Mesenchymal stem cell (in vitro differentiated cells and primary cell): ENCODE results near the gene MINDY4.
A peak's percentile ranks its signal among the peaks of the same experiment; 100 is the strongest.

Experiments
- DNase-seq: peaks from one replicate; pipeline ENCODE4 v3.0.0-alpha.2; 2013
- H2AFZ ChIP-seq: one replicate; pipeline ENCODE4 v1.6.1; 2013; ENCODE audit warnings: low read depth, mild to moderate bottlenecking, control low read depth, inconsistent platforms, low read length, moderate library complexity
- H2AK5ac ChIP-seq: 2 replicates; pipeline ENCODE4 v1.6.1; 2013; ENCODE audit warnings: low read length, moderate library complexity, mild to moderate bottlenecking, inconsistent platforms; ENCODE audit not compliant: severe bottlenecking
- H2BK120ac ChIP-seq: one replicate; pipeline ENCODE4 v1.6.1; 2013; ENCODE audit warnings: low read depth, mild to moderate bottlenecking, inconsistent platforms, low read length, moderate library complexity
- H2BK12ac ChIP-seq, 2 experiments: one replicate each; pipeline ENCODE4 v1.6.1; 2013; ENCODE audit warnings: inconsistent platforms in 2 of 2, low read length in 2 of 2, mild to moderate bottlenecking in 2 of 2, moderate library complexity in 2 of 2, control low read depth in 1 of 2
- H2BK15ac ChIP-seq: one replicate; pipeline ENCODE4 v1.6.1; 2013; ENCODE audit warnings: mild to moderate bottlenecking, low read depth, inconsistent platforms; ENCODE audit not compliant: poor library complexity, severe bottlenecking
- H2BK5ac ChIP-seq: 2 replicates; pipeline ENCODE4 v1.6.1; 2013; ENCODE audit warnings: low read depth, mild to moderate bottlenecking, low read length, control low read depth, inconsistent platforms; ENCODE audit not compliant: poor library complexity, severe bottlenecking
- H3K14ac ChIP-seq, 2 experiments: one replicate each; pipeline ENCODE4 v1.6.1; 2013; ENCODE audit warnings: inconsistent platforms in 2 of 2, low read length in 2 of 2, control low read depth in 1 of 2, mild to moderate bottlenecking in 1 of 2, moderate library complexity in 1 of 2
- H3K18ac ChIP-seq, 2 experiments: one replicate each; pipeline ENCODE4 v1.6.1; 2013; ENCODE audit warnings: inconsistent platforms in 2 of 2, low read length in 2 of 2, control low read depth in 1 of 2, low read depth in 1 of 2, mild to moderate bottlenecking in 1 of 2
- H3K23ac ChIP-seq, 2 experiments: one replicate each; pipeline ENCODE4 v1.6.1; 2013; ENCODE audit warnings: inconsistent platforms in 2 of 2, low read length in 2 of 2, mild to moderate bottlenecking in 2 of 2, moderate library complexity in 2 of 2, control low read depth in 1 of 2
- H3K27ac ChIP-seq: 2 replicates; pipeline ENCODE4 v1.5.1; 2013; ENCODE audit warnings: mild to moderate bottlenecking, moderate library complexity, low read length, control low read depth, inconsistent platforms; ENCODE audit not compliant: poor library complexity, severe bottlenecking
- H3K27me3 ChIP-seq, 2 experiments: 2 replicates each; pipeline versions ENCODE4 v1.6.1 to v1.7.0; 2013; ENCODE audit warnings: low read length in 2 of 2, mild to moderate bottlenecking in 2 of 2, moderate library complexity in 2 of 2, control low read depth in 1 of 2, inconsistent platforms in 1 of 2; ENCODE audit not compliant: control insufficient read depth in 1 of 2, insufficient read depth in 1 of 2
- H3K36me3 ChIP-seq, 2 experiments: 2 replicates each; pipeline versions ENCODE4 v1.6.1 to v1.7.0; 2013; ENCODE audit warnings: low read length in 2 of 2, control low read depth in 1 of 2, inconsistent platforms in 1 of 2, low read depth in 1 of 2, mild to moderate bottlenecking in 1 of 2; ENCODE audit not compliant: insufficient read depth in 2 of 2, control insufficient read depth in 1 of 2
- H3K4ac ChIP-seq, 2 experiments: one replicate each; pipeline ENCODE4 v1.6.1; 2013; ENCODE audit warnings: inconsistent platforms in 2 of 2, low read length in 2 of 2, mild to moderate bottlenecking in 2 of 2, moderate library complexity in 2 of 2, control low read depth in 1 of 2, low read depth in 1 of 2
- H3K4me1 ChIP-seq: 2 replicates; pipeline ENCODE4 v1.6.1; 2013; ENCODE audit warnings: low read depth, low read length, control low read depth; ENCODE audit not compliant: control insufficient read depth, insufficient read depth
- H3K4me2 ChIP-seq: 2 replicates; pipeline ENCODE4 v1.6.1; 2013; ENCODE audit warnings: low read length, mild to moderate bottlenecking, inconsistent platforms; ENCODE audit not compliant: poor library complexity, severe bottlenecking
- H3K4me3 ChIP-seq, 2 experiments: 2 replicates each; pipeline versions ENCODE4 v1.5.1 to v1.7.0; 2013; ENCODE audit warnings: low read length in 2 of 2, mild to moderate bottlenecking in 2 of 2, control low read depth in 1 of 2, low read depth in 1 of 2; ENCODE audit not compliant: insufficient read depth in 1 of 2
- H3K79me1 ChIP-seq: replicated peaks from 2 replicates; pipeline ENCODE4 v1.6.1; 2013; ENCODE audit warnings: mild to moderate bottlenecking, control low read depth, low read length, inconsistent platforms; ENCODE audit not compliant: poor library complexity, severe bottlenecking
- H3K9ac ChIP-seq: 2 replicates; pipeline ENCODE4 v1.7.0; 2013; ENCODE audit warnings: mild to moderate bottlenecking, low read length, moderate library complexity
- H3K9me3 ChIP-seq: 2 replicates; pipeline ENCODE4 v1.7.0; 2013; ENCODE audit warnings: mild to moderate bottlenecking, low read length; ENCODE audit not compliant: control insufficient read depth
- H4K8ac ChIP-seq: one replicate; pipeline ENCODE4 v1.6.1; 2013; ENCODE audit warnings: inconsistent platforms, mild to moderate bottlenecking, low read length, moderate library complexity
- H4K91ac ChIP-seq: one replicate; pipeline ENCODE4 v1.6.1; 2013; ENCODE audit warnings: mild to moderate bottlenecking, low read length, inconsistent platforms
- WGBS: methylation state at CpG from one replicate; pipeline ENCODE4 v1.1.7; 2013; ENCODE audit warnings: mixed read lengths; 5-methylcytosine and 5-hydroxymethylcytosine counted together

The MINDY4 gene

GRCh38 chr7:30736291-30736690 is 34.9 kb upstream of the MINDY4 start:
- Histone ChIP-seq H3K4ac (no peak overlapping the region), H2BK120ac (no peak overlapping the region), H3K9ac (no peak overlapping the region), H4K8ac (no peak overlapping the region), H2BK15ac (no peak overlapping the region), H3K4me3 (no peak overlapping the region), H3K27ac (no peak overlapping the region), H4K91ac (no peak overlapping the region), H3K9me3 (no peaks in the 10 kb centered on the region), H3K79me1 (no peaks in the 10 kb centered on the region), H2BK12ac (no peak overlapping the region), H2AFZ (peak overlapping the region; percentile 30), H3K14ac (no peak overlapping the region), H3K4me1 (peaks cover 4% of the 10 kb centered on the region), H3K27me3 (peaks cover 48 to 83% of the 10 kb centered on the region in 2 experiments), H2AK5ac (no peak overlapping the region), H3K36me3 (no peaks in the 10 kb centered on the region), H3K23ac (no peak overlapping the region), H2BK5ac (no peak overlapping the region), H3K4me2 (no peak overlapping the region), H3K18ac (no peak overlapping the region)
- WGBS = 84% methylated on average over 4 of the region's 4 CpGs
- no peak for DNase-seq

GRCh38 chr7:30738026-30738915 is 32.9 kb upstream of the MINDY4 start:
- no peak for DNase-seq
- no peak overlapping the region for H2BK15ac ChIP-seq
- no peaks in the 10 kb centered on the region for H3K36me3 ChIP-seq
- H2AK5ac ChIP-seq = no peak overlapping the region
- no peak overlapping the region for H2BK12ac ChIP-seq
- H2BK5ac ChIP-seq = no peak overlapping the region
- H3K4me1 ChIP-seq = peaks cover 2% of the 10 kb centered on the region
- no peak overlapping the region for H3K23ac ChIP-seq
- no peak overlapping the region for H3K18ac ChIP-seq
- no peak overlapping the region for H3K4me3 ChIP-seq
- H3K9ac ChIP-seq = no peak overlapping the region
- no peak overlapping the region for H3K14ac ChIP-seq
- peaks cover 34 to 83% of the 10 kb centered on the region in 2 experiments for H3K27me3 ChIP-seq
- H3K4ac ChIP-seq = no peak overlapping the region
- H4K91ac ChIP-seq = no peak overlapping the region
- H2BK120ac ChIP-seq = no peak overlapping the region
- no peak overlapping the region for H3K4me2 ChIP-seq
- H4K8ac ChIP-seq = no peak overlapping the region
- no peak overlapping the region for H2AFZ ChIP-seq
- no peaks in the 10 kb centered on the region for H3K9me3 ChIP-seq
- no peaks in the 10 kb centered on the region for H3K79me1 ChIP-seq
- WGBS = 76% methylated on average over 6 of the region's 6 CpGs
- H3K27ac ChIP-seq = no peak overlapping the region

- WGBS = 94% methylated on average over 2 of the region's 2 CpGs
- H4K91ac ChIP-seq = no peak overlapping the region
- H3K27me3 ChIP-seq = peaks cover 24 to 69% of the 10 kb centered on the region in 2 experiments
- H2BK12ac ChIP-seq = no peak overlapping the region
- H3K4me2 ChIP-seq = no peak overlapping the region
- no peak overlapping the region for H3K4me3 ChIP-seq
- no peaks in the 10 kb centered on the region for H3K36me3 ChIP-seq
- H2AFZ ChIP-seq = no peak overlapping the region
- H3K9me3 ChIP-seq = no peaks in the 10 kb centered on the region
- no peak overlapping the region for H2BK120ac ChIP-seq
- no peak overlapping the region for H3K4ac ChIP-seq
- no peak overlapping the region for H3K23ac ChIP-seq
- peaks cover 6% of the 10 kb centered on the region for H3K4me1 ChIP-seq
- H3K9ac ChIP-seq = no peak overlapping the region
- no peak overlapping the region for H2BK5ac ChIP-seq
- no peak overlapping the region for H4K8ac ChIP-seq
- no peak overlapping the region for H2BK15ac ChIP-seq
- H2AK5ac ChIP-seq = no peak overlapping the region
- no peaks in the 10 kb centered on the region for H3K79me1 ChIP-seq
- DNase-seq = no peak
- no peak overlapping the region for H3K18ac ChIP-seq
- no peak overlapping the region for H3K14ac ChIP-seq
- no peak overlapping the region for H3K27ac ChIP-seq
These were observed 31.5 kb upstream of the MINDY4 start for GRCh38 chr7:30739691-30740090.

GRCh38 chr7:30740417-30741181 is 30.6 kb upstream of the MINDY4 start:
- peaks cover 7% of the 10 kb centered on the region for H3K4me1 ChIP-seq
- 37% methylated on average over 14 of the region's 14 CpGs for WGBS
- H2AK5ac ChIP-seq = no peak overlapping the region
- no peak overlapping the region for H3K4me3 ChIP-seq
- no peaks in the 10 kb centered on the region for H3K9me3 ChIP-seq
- no peak overlapping the region for H3K18ac ChIP-seq
- H3K4ac ChIP-seq = no peak overlapping the region
- H3K27me3 ChIP-seq = peaks cover 18 to 61% of the 10 kb centered on the region in 2 experiments
- H3K4me2 ChIP-seq = no peak overlapping the region
- no peak overlapping the region for H2BK120ac ChIP-seq
- peak overlapping the region; percentile 51 for H2AFZ ChIP-seq
- peak overlapping the region in 1 of 2 experiments; percentile 29 for H2BK12ac ChIP-seq
- H4K91ac ChIP-seq = no peak overlapping the region
- H3K27ac ChIP-seq = no peak overlapping the region
- no peak overlapping the region for H3K23ac ChIP-seq
- H2BK15ac ChIP-seq = no peak overlapping the region
- H4K8ac ChIP-seq = no peak overlapping the region
- H3K36me3 ChIP-seq = no peaks in the 10 kb centered on the region
- H3K9ac ChIP-seq = no peak overlapping the region
- peak; percentile 65 for DNase-seq
- no peak overlapping the region for H3K14ac ChIP-seq
- H2BK5ac ChIP-seq = no peak overlapping the region
- no peaks in the 10 kb centered on the region for H3K79me1 ChIP-seq
